Measurements from ENCODE around the gene GRB10.
A peak's percentile ranks its signal among the peaks of the same experiment; 100 is the strongest.
"Not testable (repeated sequence)": the region's sequence is repeated elsewhere in the genome, so short reads cannot be mapped to it uniquely, and the experiment has no call there.

The GRB10 gene

GRCh38 chr7:50739744-50740435 lies 42.8 kb downstream of the GRB10 start:
- 96% methylated on average over 7 of the region's 7 CpGs for WGBS
- H3K79me1 ChIP-seq (replicated peaks; ENCODE audit: low read length, poor library complexity, severe bottlenecking): peaks cover 29% of the 10 kb centered on the region
- H4K91ac ChIP-seq (ENCODE audit: low read length): no peak overlapping the region
- H2AFZ ChIP-seq (ENCODE audit: low read depth, low read length): no peak overlapping the region
- no peak overlapping the region for H3K4me2 ChIP-seq (ENCODE audit: low read length, poor library complexity, severe bottlenecking)
- no peak for DNase-seq
- no peak overlapping the region for H3K23ac ChIP-seq (ENCODE audit: low read length in 2 of 2)
- no peak overlapping the region for H2BK5ac ChIP-seq (ENCODE audit: low read depth, low read length, poor library complexity, severe bottlenecking)
- no peak overlapping the region for H3K14ac ChIP-seq (ENCODE audit: low read length in 2 of 2)
- H2BK15ac ChIP-seq (ENCODE audit: low read depth, poor library complexity, severe bottlenecking): peak overlapping the region; percentile 34
- no peak overlapping the region for H2BK120ac ChIP-seq (ENCODE audit: low read depth, low read length)
- no peak overlapping the region for H3K18ac ChIP-seq (ENCODE audit: low read depth in 1 of 2, low read length in 2 of 2)
- H3K27me3 ChIP-seq (ENCODE audit: control insufficient read depth in 1 of 2, insufficient read depth in 1 of 2, low read length in 2 of 2): no peaks in the 10 kb centered on the region
- no peak overlapping the region for H3K4me3 ChIP-seq (ENCODE audit: insufficient read depth in 1 of 2, low read depth in 1 of 2, low read length in 2 of 2)
- no peak overlapping the region for H3K27ac ChIP-seq (ENCODE audit: low read length, poor library complexity, severe bottlenecking)
- H2BK12ac ChIP-seq (ENCODE audit: low read length in 2 of 2): no peak overlapping the region
- H2AK5ac ChIP-seq (ENCODE audit: low read length, severe bottlenecking): no peak overlapping the region
- H3K4me1 ChIP-seq (ENCODE audit: control insufficient read depth, insufficient read depth, low read depth, low read length): peaks cover 5% of the 10 kb centered on the region
- no peaks in the 10 kb centered on the region for H3K9me3 ChIP-seq (ENCODE audit: control insufficient read depth, low read length)
- H3K36me3 ChIP-seq (ENCODE audit: control insufficient read depth in 1 of 2, insufficient read depth in 2 of 2, low read depth in 1 of 2, low read length in 2 of 2): peaks cover 6 to 9% of the 10 kb centered on the region in 2 experiments
- H3K9ac ChIP-seq (ENCODE audit: low read length): no peak overlapping the region
- H3K4ac ChIP-seq (ENCODE audit: low read depth in 1 of 2, low read length in 2 of 2): no peak overlapping the region
- no peak overlapping the region for H4K8ac ChIP-seq (ENCODE audit: low read length)

- peaks cover 29% of the 10 kb centered on the region for H3K79me1 ChIP-seq (replicated peaks; ENCODE audit: low read length, poor library complexity, severe bottlenecking)
- H3K27ac ChIP-seq (ENCODE audit: low read length, poor library complexity, severe bottlenecking): no peak overlapping the region
- H3K4ac ChIP-seq (ENCODE audit: low read depth in 1 of 2, low read length in 2 of 2): no peak overlapping the region
- peaks cover 5 to 7% of the 10 kb centered on the region in 2 experiments for H3K36me3 ChIP-seq (ENCODE audit: control insufficient read depth in 1 of 2, insufficient read depth in 2 of 2, low read depth in 1 of 2, low read length in 2 of 2)
- H2BK5ac ChIP-seq (ENCODE audit: low read depth, low read length, poor library complexity, severe bottlenecking): no peak overlapping the region
- no peak overlapping the region for H3K23ac ChIP-seq (ENCODE audit: low read length in 2 of 2)
- H3K18ac ChIP-seq (ENCODE audit: low read depth in 1 of 2, low read length in 2 of 2): no peak overlapping the region
- H2BK12ac ChIP-seq (ENCODE audit: low read length in 2 of 2): no peak overlapping the region
- no peak overlapping the region for H3K4me2 ChIP-seq (ENCODE audit: low read length, poor library complexity, severe bottlenecking)
- H2AFZ ChIP-seq (ENCODE audit: low read depth, low read length): no peak overlapping the region
- peaks cover 9% of the 10 kb centered on the region for H3K4me1 ChIP-seq (ENCODE audit: control insufficient read depth, insufficient read depth, low read depth, low read length)
- no CpG with 5 or more reads among the region's 3 CpGs for WGBS
- no peak overlapping the region for H2AK5ac ChIP-seq (ENCODE audit: low read length, severe bottlenecking)
- no peak overlapping the region for H4K91ac ChIP-seq (ENCODE audit: low read length)
- no peaks in the 10 kb centered on the region for H3K27me3 ChIP-seq (ENCODE audit: control insufficient read depth in 1 of 2, insufficient read depth in 1 of 2, low read length in 2 of 2)
- no peak overlapping the region for H3K9ac ChIP-seq (ENCODE audit: low read length)
- no peak overlapping the region for H3K14ac ChIP-seq (ENCODE audit: low read length in 2 of 2)
- H2BK120ac ChIP-seq (ENCODE audit: low read depth, low read length): no peak overlapping the region
- H3K9me3 ChIP-seq (ENCODE audit: control insufficient read depth, low read length): no peaks in the 10 kb centered on the region
- H3K4me3 ChIP-seq (ENCODE audit: insufficient read depth in 1 of 2, low read depth in 1 of 2, low read length in 2 of 2): no peak overlapping the region
- no peak for DNase-seq
- H2BK15ac ChIP-seq (ENCODE audit: low read depth, poor library complexity, severe bottlenecking): no peak overlapping the region
- no peak overlapping the region for H4K8ac ChIP-seq (ENCODE audit: low read length)
These were observed 43.8 kb downstream of the GRB10 start for GRCh38 chr7:50738932-50739331.

- not testable (repeated sequence) for H2BK15ac ChIP-seq (ENCODE audit: low read depth, poor library complexity, severe bottlenecking); H3K27me3 ChIP-seq (ENCODE audit: control insufficient read depth in 1 of 2, insufficient read depth in 1 of 2, low read length in 2 of 2); H2BK120ac ChIP-seq (ENCODE audit: low read depth, low read length); H3K18ac ChIP-seq (ENCODE audit: low read depth in 1 of 2, low read length in 2 of 2); H3K9me3 ChIP-seq (ENCODE audit: control insufficient read depth, low read length); H2AFZ ChIP-seq (ENCODE audit: low read depth, low read length); H3K4me3 ChIP-seq (ENCODE audit: insufficient read depth in 1 of 2, low read depth in 1 of 2, low read length in 2 of 2); H3K4ac ChIP-seq (ENCODE audit: low read depth in 1 of 2, low read length in 2 of 2); H2BK5ac ChIP-seq (ENCODE audit: low read depth, low read length, poor library complexity, severe bottlenecking); H2AK5ac ChIP-seq (ENCODE audit: low read length, severe bottlenecking); H4K91ac ChIP-seq (ENCODE audit: low read length); H4K8ac ChIP-seq (ENCODE audit: low read length); H3K23ac ChIP-seq (ENCODE audit: low read length in 2 of 2); H2BK12ac ChIP-seq (ENCODE audit: low read length in 2 of 2); H3K9ac ChIP-seq (ENCODE audit: low read length); H3K27ac ChIP-seq (ENCODE audit: low read length, poor library complexity, severe bottlenecking); H3K36me3 ChIP-seq (ENCODE audit: control insufficient read depth in 1 of 2, insufficient read depth in 2 of 2, low read depth in 1 of 2, low read length in 2 of 2); DNase-seq; H3K14ac ChIP-seq (ENCODE audit: low read length in 2 of 2); H3K4me2 ChIP-seq (ENCODE audit: low read length, poor library complexity, severe bottlenecking)
- Histone ChIP-seq H3K79me1 (replicated peaks; ENCODE audit: low read length, poor library complexity, severe bottlenecking) (peaks cover 29% of the 10 kb centered on the region), H3K4me1 (ENCODE audit: control insufficient read depth, insufficient read depth, low read depth, low read length) (peaks cover 11% of the 10 kb centered on the region)
- 99% methylated on average over 5 of the region's 8 CpGs for WGBS
These were observed 46.9 kb downstream of the GRB10 start for GRCh38 chr7:50735836-50736235.

- H3K27me3 ChIP-seq (ENCODE audit: control insufficient read depth in 1 of 2, insufficient read depth in 1 of 2, low read length in 2 of 2): no peaks in the 10 kb centered on the region
- H3K4me3 ChIP-seq (ENCODE audit: insufficient read depth in 1 of 2, low read depth in 1 of 2, low read length in 2 of 2): no peak overlapping the region
- no peak overlapping the region for H2BK120ac ChIP-seq (ENCODE audit: low read depth, low read length)
- peaks cover 32% of the 10 kb centered on the region for H3K79me1 ChIP-seq (replicated peaks; ENCODE audit: low read length, poor library complexity, severe bottlenecking)
- H2AFZ ChIP-seq (ENCODE audit: low read depth, low read length): no peak overlapping the region
- no peak overlapping the region for H3K4me2 ChIP-seq (ENCODE audit: low read length, poor library complexity, severe bottlenecking)
- no peak overlapping the region for H3K9ac ChIP-seq (ENCODE audit: low read length)
- H3K18ac ChIP-seq (ENCODE audit: low read depth in 1 of 2, low read length in 2 of 2): no peak overlapping the region
- no peak overlapping the region for H3K23ac ChIP-seq (ENCODE audit: low read length in 2 of 2)
- no peak overlapping the region for H2BK5ac ChIP-seq (ENCODE audit: low read depth, low read length, poor library complexity, severe bottlenecking)
- H3K36me3 ChIP-seq (ENCODE audit: control insufficient read depth in 1 of 2, insufficient read depth in 2 of 2, low read depth in 1 of 2, low read length in 2 of 2): peaks cover 7% of the 10 kb centered on the region in 2 experiments
- no peak overlapping the region for H3K14ac ChIP-seq (ENCODE audit: low read length in 2 of 2)
- no peak for DNase-seq
- H3K9me3 ChIP-seq (ENCODE audit: control insufficient read depth, low read length): no peaks in the 10 kb centered on the region
- peaks cover 11% of the 10 kb centered on the region for H3K4me1 ChIP-seq (ENCODE audit: control insufficient read depth, insufficient read depth, low read depth, low read length)
- no peak overlapping the region for H3K27ac ChIP-seq (ENCODE audit: low read length, poor library complexity, severe bottlenecking)
- H4K8ac ChIP-seq (ENCODE audit: low read length): no peak overlapping the region
- H2BK15ac ChIP-seq (ENCODE audit: low read depth, poor library complexity, severe bottlenecking): no peak overlapping the region
- no peak overlapping the region for H4K91ac ChIP-seq (ENCODE audit: low read length)
- no peak overlapping the region for H3K4ac ChIP-seq (ENCODE audit: low read depth in 1 of 2, low read length in 2 of 2)
- no peak overlapping the region for H2AK5ac ChIP-seq (ENCODE audit: low read length, severe bottlenecking)
- H2BK12ac ChIP-seq (ENCODE audit: low read length in 2 of 2): no peak overlapping the region
These were observed 47.4 kb downstream of the GRB10 start for GRCh38 chr7:50735333-50735732.

Data from mesenchymal stem cell (in vitro differentiated cells and primary cell).